Iris pigment epithelial cell (primary cell): ENCODE data around the gene IL17C.

Experiments
- DNase-seq: peaks from one replicate; pipeline ENCODE4 v3.0.0-alpha.2; 2011; ENCODE audit warnings: low read depth

IL17C gene

GRCh38 chr16:88645455-88645854 is 7.1 kb downstream of the IL17C start:
- no peak for DNase-seq

GRCh38 chr16:88645941-88646340 is 7.6 kb downstream of the IL17C start:
- no peak for DNase-seq

GRCh38 chr16:88646345-88647034 is 8.1 kb downstream of the IL17C start:
- no peak for DNase-seq

- DNase-seq: no peak
Observed at GRCh38 chr16:88647178-88648070, 9.1 kb downstream of the IL17C start.

- no peak for DNase-seq
Observed at GRCh38 chr16:88649195-88649923, 11.0 kb downstream of the IL17C start.

- DNase-seq: peak; percentile 55
Observed at GRCh38 chr16:88649924-88650748, 11.8 kb downstream of the IL17C start.

- DNase-seq: peak; percentile 69
Observed at GRCh38 chr16:88650749-88651275, 12.4 kb downstream of the IL17C start, which contains the start of gene CYBA. Gene CYBA, minus strand, starts transcription at chr16:88651053. Its CDS starts 40 bp downstream, at chr16:88651013.

GRCh38 chr16:88651276-88651988 is 13.1 kb downstream of the IL17C start:
- no peak for DNase-seq

GRCh38 chr16:88651989-88652761 is 13.8 kb downstream of the IL17C start:
- no peak for DNase-seq

GRCh38 chr16:88652762-88653063 is 14.3 kb downstream of the IL17C start:
- DNase-seq: no peak

- DNase-seq: no peak
Observed at GRCh38 chr16:88653101-88653500, 14.7 kb downstream of the IL17C start.

- no peak for DNase-seq
Observed at GRCh38 chr16:88653596-88654362, 15.4 kb downstream of the IL17C start.

GRCh38 chr16:88654363-88655052 is 16.1 kb downstream of the IL17C start:
- no peak for DNase-seq

- DNase-seq: no peak
Observed at GRCh38 chr16:88655053-88655732, 16.8 kb downstream of the IL17C start.

GRCh38 chr16:88655733-88656281 is 17.4 kb downstream of the IL17C start:
- DNase-seq: no peak

- no peak for DNase-seq
Observed at GRCh38 chr16:88656291-88656980, 18.1 kb downstream of the IL17C start.

GRCh38 chr16:88657371-88657770 is 19.0 kb downstream of the IL17C start:
- DNase-seq: no peak
